ENCODE measurements around the gene CCDC124. TPM values are rescaled to one million over a fixed set of nuclear protein-coding genes. Genes with fewer than 3 reads are reported as not detected.

The CCDC124 gene
- total RNA-seq, 1 donor from 2014 or later = 55.3 TPM

GRCh38 chr19:17953869-17954268, 21.1 kb downstream of the CCDC124 start:
- intact Hi-C loops (cut with DNase I) = no loop called here
- Histone ChIP-seq H3K4me1 (peaks cover 33% of the 10 kb centered on the region), H3K36me3 (no peaks in the 10 kb centered on the region), H3K9me3 (no peaks in the 10 kb centered on the region), H3K4me3 (no peak overlapping the region), H3K27ac (no peak overlapping the region), H3K27me3 (ENCODE audit: low read depth) (peaks cover 75% of the 10 kb centered on the region)
- TF ChIP-seq, protein P1, sequence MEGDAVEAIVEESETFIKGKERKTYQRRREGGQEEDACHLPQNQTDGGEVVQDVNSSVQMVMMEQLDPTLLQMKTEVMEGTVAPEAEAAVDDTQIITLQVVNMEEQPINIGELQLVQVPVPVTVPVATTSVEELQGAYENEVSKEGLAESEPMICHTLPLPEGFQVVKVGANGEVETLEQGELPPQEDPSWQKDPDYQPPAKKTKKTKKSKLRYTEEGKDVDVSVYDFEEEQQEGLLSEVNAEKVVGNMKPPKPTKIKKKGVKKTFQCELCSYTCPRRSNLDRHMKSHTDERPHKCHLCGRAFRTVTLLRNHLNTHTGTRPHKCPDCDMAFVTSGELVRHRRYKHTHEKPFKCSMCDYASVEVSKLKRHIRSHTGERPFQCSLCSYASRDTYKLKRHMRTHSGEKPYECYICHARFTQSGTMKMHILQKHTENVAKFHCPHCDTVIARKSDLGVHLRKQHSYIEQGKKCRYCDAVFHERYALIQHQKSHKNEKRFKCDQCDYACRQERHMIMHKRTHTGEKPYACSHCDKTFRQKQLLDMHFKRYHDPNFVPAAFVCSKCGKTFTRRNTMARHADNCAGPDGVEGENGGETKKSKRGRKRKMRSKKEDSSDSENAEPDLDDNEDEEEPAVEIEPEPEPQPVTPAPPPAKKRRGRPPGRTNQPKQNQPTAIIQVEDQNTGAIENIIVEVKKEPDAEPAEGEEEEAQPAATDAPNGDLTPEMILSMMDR (IDR thresholded peaks at IDR 0.05) = no peak
- ATAC-seq = no peak
- DNase-seq = no peak

- peaks cover 28% of the 10 kb centered on the region for H3K4me1 ChIP-seq
- TF ChIP-seq, protein P1 (IDR thresholded peaks at IDR 0.05) = no peak
- no peak overlapping the region for H3K4me3 ChIP-seq
- H3K9me3 ChIP-seq = no peaks in the 10 kb centered on the region
- no peak overlapping the region for H3K27ac ChIP-seq
- H3K27me3 ChIP-seq (ENCODE audit: low read depth) = peaks cover 70% of the 10 kb centered on the region
- intact Hi-C loops (cut with DNase I) = no loop called here
- DNase-seq = no peak
- H3K36me3 ChIP-seq = no peaks in the 10 kb centered on the region
- ATAC-seq = no peak
These were observed 21.6 kb downstream of the CCDC124 start for GRCh38 chr19:17954401-17954800.

GRCh38 chr19:17957149-17957849, 24.5 kb downstream of the CCDC124 start:
- ATAC-seq (no peak), DNase-seq (no peak)
- Histone ChIP-seq H3K4me3 (no peak overlapping the region), H3K36me3 (no peaks in the 10 kb centered on the region), H3K27ac (no peak overlapping the region), H3K27me3 (ENCODE audit: low read depth) (peaks cover 41% of the 10 kb centered on the region), H3K9me3 (no peaks in the 10 kb centered on the region), H3K4me1 (no peaks in the 10 kb centered on the region)
- TF ChIP-seq, protein P1 (IDR thresholded peaks at IDR 0.05) = no peak
- intact Hi-C loops (cut with DNase I) = no loop called here

GRCh38 chr19:17957885-17958284, 25.1 kb downstream of the CCDC124 start:
- intact Hi-C loops (cut with DNase I) = no loop called here
- TF ChIP-seq, protein P1 (IDR thresholded peaks at IDR 0.05) = no peak
- H3K4me1 ChIP-seq = no peaks in the 10 kb centered on the region
- H3K27me3 ChIP-seq (ENCODE audit: low read depth) = peaks cover 35% of the 10 kb centered on the region
- no peaks in the 10 kb centered on the region for H3K9me3 ChIP-seq
- no peak for ATAC-seq
- no peak overlapping the region for H3K27ac ChIP-seq
- H3K4me3 ChIP-seq = no peak overlapping the region
- DNase-seq = no peak
- H3K36me3 ChIP-seq = no peaks in the 10 kb centered on the region

- Histone ChIP-seq H3K27me3 (ENCODE audit: low read depth) (peaks cover 36% of the 10 kb centered on the region), H3K27ac (no peak overlapping the region), H3K36me3 (no peaks in the 10 kb centered on the region), H3K9me3 (no peaks in the 10 kb centered on the region), H3K4me1 (no peaks in the 10 kb centered on the region), H3K4me3 (no peak overlapping the region)
- intact Hi-C loops (cut with DNase I) = no loop called here
- no peak for DNase-seq
- TF ChIP-seq, protein P1 (IDR thresholded peaks at IDR 0.05) = no peak
- no peak for ATAC-seq
These were observed 31.3 kb downstream of the CCDC124 start for GRCh38 chr19:17963936-17964691.
